NCI-H524 treated with DMSO at 0.1 percent for 48 hours (cell line): ENCODE results near the gene RPAP2.
"Not testable (repeated sequence)": the region's sequence is repeated elsewhere in the genome, so short reads cannot be mapped to it uniquely, and the experiment has no call there.

Experiments used
- DNase-seq: peaks from one replicate; lab custom pipeline; 2025; lab: John Stamatoyannopoulos, UW

RPAP2 gene

GRCh38 chr1:92298573-92299476, at the start of gene RPAP2, which contains the start of gene GLMN:
Gene RPAP2, plus strand, starts transcription at chr1:92299059. Its CDS starts 15 bp downstream, at chr1:92299074.
Gene GLMN, minus strand, starts transcription at chr1:92298987. Its CDS starts 988 bp downstream, at chr1:92297999.
- peak; percentile 32 for DNase-seq

GRCh38 chr1:92254714-92255113, 44.1 kb upstream of the RPAP2 start:
- not testable (repeated sequence) for DNase-seq

- DNase-seq = no peak
Measured at GRCh38 chr1:92259350-92259749, 39.5 kb upstream of the RPAP2 start.

GRCh38 chr1:92262516-92262915, 36.3 kb upstream of the RPAP2 start:
- DNase-seq = no peak

GRCh38 chr1:92273039-92273438, 25.8 kb upstream of the RPAP2 start:
- no peak for DNase-seq

GRCh38 chr1:92274939-92275338, 23.9 kb upstream of the RPAP2 start:
- no peak for DNase-seq

- no peak for DNase-seq
Measured at GRCh38 chr1:92276082-92276481, 22.8 kb upstream of the RPAP2 start.

- no peak for DNase-seq
Measured at GRCh38 chr1:92277105-92277723, 21.6 kb upstream of the RPAP2 start.

- not testable (repeated sequence) for DNase-seq
Measured at GRCh38 chr1:92279781-92280180, 19.1 kb upstream of the RPAP2 start.

GRCh38 chr1:92281411-92281810, 17.4 kb upstream of the RPAP2 start:
- DNase-seq = not testable (repeated sequence)

GRCh38 chr1:92291372-92291999, 7.4 kb upstream of the RPAP2 start:
- no peak for DNase-seq

- no peak for DNase-seq
Measured at GRCh38 chr1:92298213-92298572, 666 bp upstream of the RPAP2 start.

- no peak for DNase-seq
Measured at GRCh38 chr1:92299477-92300150, 755 bp downstream of the RPAP2 start.

GRCh38 chr1:92301021-92301420, 2.2 kb downstream of the RPAP2 start:
- DNase-seq = no peak

GRCh38 chr1:92306020-92306419, 7.2 kb downstream of the RPAP2 start:
- DNase-seq = no peak

- no peak for DNase-seq
Measured at GRCh38 chr1:92307980-92308379, 9.1 kb downstream of the RPAP2 start.

GRCh38 chr1:92310185-92310597, 11.3 kb downstream of the RPAP2 start:
- no peak for DNase-seq

- no peak for DNase-seq
Measured at GRCh38 chr1:92314024-92314423, 15.2 kb downstream of the RPAP2 start.

- DNase-seq = no peak
Measured at GRCh38 chr1:92315766-92316599, 17.1 kb downstream of the RPAP2 start.

- no peak for DNase-seq
Measured at GRCh38 chr1:92317836-92318493, 19.1 kb downstream of the RPAP2 start.
